ENCODE measurements around the gene IRF6.
"Not testable (repeated sequence)": the region's sequence is repeated elsewhere in the genome, so short reads cannot be mapped to it uniquely, and the experiment has no call there.

IRF6 gene

DNA sequence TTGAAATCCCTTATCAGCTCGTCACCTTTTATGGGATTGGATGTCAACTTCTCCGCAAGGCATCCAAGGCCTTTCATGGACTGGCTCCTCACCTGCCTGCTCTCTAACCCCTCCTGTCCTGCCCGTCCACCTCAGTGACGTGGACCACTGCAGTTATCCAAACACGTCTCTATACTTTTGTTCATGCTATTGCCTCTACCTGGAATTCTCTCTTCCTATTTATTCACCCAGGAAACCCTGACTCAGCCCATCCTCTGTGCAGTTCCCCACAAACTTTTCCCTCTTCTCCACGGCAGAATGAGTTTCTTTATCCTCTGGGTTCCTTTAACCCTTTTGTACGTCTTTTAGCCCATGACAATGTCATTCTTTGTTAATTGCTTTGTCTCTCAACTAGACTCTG, 16.8 kb upstream of the IRF6 start:
- DNase-seq: no peak

DNA sequence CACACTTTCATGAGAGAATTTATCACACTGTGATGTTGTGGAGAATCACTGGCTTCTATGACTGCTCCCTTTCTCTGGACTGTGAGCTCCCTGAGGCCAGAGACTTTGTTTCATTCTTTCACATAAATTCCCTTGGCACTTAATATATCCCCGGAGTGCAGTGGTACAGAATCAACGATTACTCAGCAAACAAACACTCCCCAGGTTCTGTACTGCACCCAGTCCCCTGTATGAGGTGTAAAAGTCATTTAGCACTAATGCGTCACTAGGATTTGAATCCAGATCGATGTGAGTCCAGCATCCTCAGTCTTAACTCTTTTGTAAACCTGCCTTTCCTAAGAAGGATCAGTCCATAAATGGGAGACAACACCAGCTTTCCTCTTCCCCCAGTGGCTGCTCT, 15.0 kb upstream of the IRF6 start:
- no peak for DNase-seq

DNA sequence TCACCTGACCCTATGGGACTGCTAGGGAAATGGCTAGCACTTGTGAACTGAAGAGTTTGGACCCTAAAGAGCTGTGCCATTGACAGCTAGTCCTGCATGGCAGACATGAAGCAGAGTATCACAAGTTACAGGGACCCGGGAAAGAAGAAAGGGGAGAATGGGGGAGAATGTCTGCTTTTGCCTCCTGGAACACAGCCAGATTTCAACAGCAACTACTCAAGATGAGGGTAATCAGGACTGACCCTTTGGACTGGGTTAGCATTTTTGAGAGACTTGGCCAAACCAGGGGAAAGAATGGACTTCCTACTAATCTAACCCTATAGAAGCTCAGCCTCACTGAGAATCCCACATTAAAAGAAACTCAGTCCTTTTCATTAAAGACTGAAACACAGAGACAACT, 13.1 kb upstream of the IRF6 start:
- DNase-seq: no peak

DNA sequence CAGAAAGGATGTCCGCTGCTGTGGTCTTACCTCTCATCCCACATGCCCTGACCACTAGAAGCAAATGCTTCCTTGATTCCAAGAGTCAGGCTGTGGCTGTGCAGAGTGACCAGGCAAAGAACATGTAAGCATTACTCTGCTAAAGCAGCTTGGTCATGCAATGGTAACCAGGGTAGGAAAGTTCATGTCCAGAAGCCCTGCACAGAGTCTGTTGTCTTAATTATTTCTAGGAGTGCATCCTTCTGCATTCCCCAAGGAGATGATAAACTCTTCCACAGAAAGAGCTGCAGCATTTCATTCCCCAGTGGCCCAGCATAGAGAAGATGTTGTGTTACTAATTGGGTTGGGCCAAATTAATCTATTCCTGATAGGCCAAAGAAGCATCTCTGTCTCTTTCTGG, 11.7 kb upstream of the IRF6 start:
- DNase-seq: no peak

DNA sequence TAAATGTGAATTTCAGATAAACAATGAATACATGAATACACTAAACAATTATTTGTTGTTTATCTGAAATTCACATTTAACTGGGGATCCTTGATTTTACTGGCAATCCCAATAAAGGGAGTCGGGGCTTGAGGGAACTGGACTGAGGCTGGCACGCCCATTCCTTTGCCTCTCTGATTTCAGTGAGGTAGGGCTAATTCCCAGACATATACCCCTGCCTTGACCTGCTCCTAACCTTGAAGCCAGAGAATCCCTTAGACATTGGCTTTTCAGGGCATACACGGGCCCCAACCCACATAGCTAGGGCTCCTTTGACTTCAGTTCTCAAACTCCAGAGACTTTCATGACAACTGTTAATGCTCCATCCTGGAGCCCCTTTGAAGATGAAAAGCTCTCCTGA, 11.0 kb upstream of the IRF6 start:
- DNase-seq: no peak

DNA sequence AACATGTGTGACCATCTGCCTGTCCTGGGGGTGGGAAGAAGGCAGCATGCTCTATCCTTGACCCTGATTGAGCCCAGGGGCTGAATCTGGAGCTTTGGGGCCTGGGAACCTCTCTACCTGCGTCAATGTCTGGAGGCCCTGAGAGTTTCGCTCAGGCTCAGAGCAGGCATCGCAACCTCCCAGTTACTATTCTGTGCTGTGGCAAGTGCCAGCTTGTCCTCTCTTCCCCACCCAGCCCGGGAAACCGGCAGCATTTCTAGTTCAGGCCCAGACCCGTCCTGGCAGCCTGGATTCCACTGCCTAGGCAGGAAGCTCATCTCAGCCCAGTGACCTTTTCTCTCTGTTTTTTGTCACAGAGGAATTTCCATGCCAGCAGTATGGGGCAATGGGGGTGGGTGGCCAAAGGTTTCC, 10.0 kb upstream of the IRF6 start:
- DNase-seq: no peak

DNA sequence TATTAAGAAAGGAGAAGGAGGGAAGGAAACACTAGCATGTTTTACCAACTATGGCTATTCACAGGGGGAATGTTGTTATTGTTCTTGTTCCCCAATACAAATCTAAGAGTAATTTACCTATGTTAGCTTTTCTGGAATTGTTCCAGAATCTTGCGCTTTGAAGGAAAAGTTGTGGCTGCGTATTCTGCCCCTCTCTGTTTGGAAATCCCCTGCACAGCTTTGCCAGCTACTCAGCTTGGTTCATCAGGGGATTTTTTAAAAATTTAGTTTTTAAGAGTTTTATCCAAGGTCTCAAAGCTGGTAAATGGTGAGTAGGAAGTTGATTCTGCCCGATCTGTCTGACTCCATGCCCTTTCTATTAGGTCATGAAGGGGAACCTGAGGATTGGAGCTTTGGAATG, 9.5 kb upstream of the IRF6 start:
- no peak for DNase-seq

DNA sequence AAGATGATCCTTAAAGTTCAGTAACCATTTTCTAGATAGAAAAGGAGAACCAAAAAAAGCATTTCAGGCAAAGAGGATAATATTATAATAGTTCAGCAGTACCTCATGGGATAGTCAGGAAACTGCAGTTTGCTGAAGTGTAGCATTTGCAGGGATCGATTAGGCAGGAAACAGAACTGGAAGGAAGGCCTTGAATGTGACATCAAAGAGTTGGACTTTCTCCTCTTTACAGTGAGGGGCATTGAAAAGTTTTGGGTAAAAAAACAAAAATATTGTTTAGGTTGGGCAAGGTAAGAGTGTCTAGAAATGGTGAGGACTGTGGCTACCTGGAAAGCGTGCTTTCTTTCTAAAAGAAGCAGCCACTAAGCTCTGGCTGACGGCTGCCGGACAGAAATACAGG, 8.0 kb upstream of the IRF6 start:
- no peak for DNase-seq

DNA sequence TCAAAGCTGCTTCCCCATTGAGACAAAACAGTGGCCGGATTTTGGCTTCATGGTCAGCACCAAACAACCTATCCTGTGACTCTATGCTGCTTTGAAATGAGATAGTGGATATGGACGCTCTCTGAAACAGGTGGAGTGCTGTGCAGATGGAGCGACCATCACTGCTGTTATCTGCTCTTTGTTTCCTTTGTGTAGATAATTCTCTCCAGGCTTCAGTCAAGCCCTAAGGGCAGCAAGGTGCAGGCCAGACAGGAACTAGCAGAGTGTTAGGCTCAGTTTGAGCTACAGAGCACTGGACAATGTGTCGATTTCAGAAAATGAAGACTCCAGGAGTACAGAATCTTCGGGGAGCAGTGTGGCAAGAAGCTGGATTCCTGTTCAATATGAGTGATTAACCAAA, 4.8 kb upstream of the IRF6 start:
- no peak for DNase-seq

DNA sequence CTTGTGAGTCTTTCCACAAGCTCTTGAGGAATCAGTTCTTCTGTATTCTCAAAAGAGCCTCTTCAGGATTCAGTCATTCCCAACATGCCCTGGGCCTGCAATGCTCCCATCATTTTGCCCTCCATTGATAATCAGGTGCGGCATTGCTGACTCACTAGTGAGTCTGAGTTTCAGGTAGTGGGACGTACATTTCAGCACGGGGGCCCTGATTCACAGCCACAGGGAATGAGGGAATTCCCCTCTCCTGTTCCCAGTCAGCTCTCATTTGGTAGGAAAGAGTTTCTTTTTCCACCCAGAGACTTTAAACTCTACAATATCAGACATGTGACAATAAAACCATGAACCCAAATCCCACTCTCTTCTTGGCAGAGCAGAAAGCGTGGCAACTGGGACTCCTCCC, 3.7 kb upstream of the IRF6 start:
- no peak for DNase-seq

DNA sequence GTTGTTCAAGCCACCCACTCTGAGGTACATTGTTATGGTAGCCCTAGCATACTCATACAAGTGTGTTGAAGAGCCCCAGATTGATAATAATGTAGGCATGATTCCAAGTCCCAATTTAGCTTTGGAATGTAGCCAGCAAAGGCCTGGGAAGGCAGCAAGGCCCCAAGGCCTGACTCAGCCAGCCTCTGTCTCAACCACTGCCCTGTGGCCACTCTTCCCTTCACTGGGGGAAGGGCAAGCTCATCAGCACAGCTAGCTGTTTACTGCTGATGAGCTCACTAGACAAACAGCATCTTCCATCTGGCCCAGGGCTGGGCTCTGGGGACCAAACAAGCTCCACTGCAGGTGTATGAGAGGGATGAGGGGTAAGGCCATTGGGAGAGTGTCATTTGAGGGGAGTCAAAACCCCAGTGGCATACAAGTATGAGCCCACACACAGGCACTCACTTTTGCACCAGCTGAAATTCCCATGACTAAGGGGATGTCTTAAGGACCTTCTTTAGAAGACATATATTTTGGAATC, 2.2 kb upstream of the IRF6 start:
- peak; percentile 75 for DNase-seq

DNA sequence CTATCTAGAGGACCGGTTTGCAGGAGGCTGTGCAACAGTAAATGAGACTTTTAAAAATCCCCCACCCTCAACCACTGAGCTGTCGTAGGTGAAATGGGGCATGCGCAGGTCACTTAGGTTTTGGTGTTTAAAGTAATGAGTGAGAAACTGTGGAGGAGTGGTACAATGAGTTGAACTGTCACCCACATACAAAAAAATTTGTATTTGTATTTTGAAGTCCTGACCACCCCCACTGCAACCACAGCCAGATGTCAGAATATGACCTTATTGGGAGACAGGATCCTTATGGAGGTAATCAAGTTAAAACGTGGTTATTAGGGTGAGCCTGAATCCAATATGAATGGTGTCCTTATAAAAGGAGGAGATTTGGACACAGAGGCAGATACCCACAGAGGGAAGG, 1.6 kb upstream of the IRF6 start:
- DNase-seq: no peak

DNA sequence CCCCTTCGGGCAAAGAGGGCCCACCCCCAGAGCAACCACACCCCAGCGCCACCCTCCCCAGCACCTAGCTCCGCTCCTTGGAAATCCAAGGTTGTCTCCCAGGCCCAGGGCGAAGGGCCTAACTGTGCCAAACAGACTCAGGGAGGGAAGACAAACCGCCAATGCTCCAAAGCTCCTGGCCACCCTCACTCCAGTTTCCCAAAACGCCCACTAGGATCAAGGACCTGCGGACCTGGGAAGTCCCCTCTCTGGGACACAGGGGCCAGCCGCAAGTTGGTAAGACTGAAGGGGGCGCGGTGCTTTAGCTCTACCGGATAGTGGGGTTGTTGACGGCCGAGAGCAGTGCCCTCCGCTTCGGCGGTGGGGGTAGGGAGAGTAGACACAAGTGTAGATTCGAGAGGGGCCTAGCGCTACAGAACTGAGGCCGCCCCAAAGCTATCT, 581 bp downstream of the IRF6 start:
- no peak for DNase-seq

DNA sequence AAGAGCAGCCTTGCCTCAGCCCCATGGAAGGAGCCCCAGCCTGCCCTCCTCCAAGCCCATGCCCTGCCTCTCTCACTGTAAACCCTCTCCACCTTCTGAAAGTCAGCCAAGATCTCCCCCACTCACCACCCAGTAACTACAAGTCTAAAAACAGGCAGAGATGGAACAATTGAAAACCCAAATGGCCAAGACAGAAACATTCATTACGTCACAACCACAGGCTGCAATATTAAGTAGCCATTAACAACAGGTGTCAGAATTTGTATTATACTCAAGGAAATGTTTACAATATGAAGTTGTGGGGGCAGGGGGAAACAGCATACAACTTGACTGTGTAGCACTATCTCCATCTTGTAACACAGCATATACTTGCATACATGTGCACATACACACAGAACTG, 2.4 kb downstream of the IRF6 start:
- no peak for DNase-seq

DNA sequence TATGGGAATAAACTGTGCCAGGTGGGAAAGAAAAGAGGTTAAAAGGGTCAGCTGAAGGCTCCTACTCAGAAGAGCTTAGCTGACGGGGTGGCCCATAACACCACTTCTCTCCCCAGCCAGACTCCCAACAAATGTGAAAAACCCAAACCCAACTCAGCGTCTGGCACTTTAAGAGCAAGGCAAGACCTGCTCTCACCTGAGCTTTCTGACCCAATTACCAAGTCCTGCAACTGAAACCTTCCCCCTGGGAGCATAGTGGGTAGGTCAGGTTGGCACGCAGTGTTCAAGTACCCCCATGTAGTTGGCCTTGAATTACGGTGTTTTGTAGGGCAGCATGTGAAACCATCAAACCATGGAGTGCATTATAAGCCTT, 3.2 kb downstream of the IRF6 start:
- no peak for DNase-seq

DNA sequence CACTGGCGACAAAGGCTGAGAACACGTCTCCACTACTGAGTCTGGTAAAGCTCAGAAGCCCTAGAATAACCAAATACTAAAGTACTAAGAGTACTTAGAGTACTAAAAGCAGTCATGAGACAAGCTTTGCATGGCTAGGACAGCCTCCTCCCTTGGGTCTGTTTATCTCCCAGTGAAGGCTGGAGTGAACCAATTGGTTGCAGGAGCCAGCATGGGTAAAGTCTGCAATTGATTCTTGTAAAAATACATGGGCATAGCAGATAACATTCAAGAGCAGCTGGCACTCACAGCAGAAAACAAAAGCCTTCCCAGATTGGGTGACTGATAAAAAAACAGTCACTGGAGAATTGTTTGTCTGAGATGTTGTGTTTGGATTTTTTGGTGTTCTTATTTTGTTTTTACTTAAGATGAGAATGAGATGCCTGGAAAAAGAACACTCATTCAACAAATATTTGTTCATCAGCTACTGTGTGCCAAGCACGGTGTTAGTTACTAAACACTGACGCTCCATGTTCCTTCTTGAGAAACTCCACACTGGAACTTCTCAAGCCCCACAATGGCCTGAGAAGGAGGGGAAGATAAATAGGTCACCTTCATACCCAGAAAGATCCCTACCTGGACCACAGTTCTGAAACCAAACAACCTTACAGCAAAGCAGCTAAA, 3.7 kb downstream of the IRF6 start:
- no peak for DNase-seq

DNA sequence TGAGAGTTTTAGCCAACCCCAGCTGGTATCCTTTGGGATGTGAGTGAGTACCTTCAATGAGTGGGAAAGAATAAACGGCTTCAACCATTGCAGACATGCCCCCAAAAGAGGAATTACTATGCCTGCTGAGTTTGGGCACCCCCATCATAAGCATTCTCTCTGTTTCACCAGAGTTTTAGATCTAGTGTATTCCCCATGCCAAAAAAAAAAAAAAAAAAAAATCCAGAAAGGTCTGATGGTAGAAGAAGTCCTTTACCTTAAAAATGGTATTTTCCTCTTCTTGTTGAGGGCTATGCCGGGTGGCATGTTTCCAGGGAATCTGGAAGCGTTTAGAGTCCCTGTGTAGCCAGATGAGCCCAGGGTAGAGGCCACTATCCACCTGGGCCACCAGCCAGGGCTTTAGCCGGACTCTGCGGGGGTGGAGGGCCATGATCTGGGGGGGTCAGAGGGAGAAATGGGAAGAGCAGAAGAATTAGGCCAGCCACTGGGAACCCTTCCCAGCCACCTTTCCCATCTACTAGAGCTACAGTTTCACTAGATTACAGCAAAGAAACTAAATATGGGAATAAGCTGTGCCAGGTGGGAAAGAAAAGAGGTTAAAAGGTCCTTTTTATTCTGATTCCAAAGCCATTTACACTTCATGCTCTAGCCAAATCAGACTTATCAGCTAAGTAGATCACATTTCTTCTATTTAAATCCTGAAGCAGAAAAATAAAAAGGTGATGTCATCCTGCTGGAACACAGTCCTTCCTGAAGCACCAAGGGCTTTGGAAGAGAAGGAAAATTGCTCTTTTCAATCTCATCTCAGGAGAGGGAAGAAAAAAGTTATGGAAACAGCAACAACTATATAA, 4.7 kb downstream of the IRF6 start:
- no peak for DNase-seq

DNA sequence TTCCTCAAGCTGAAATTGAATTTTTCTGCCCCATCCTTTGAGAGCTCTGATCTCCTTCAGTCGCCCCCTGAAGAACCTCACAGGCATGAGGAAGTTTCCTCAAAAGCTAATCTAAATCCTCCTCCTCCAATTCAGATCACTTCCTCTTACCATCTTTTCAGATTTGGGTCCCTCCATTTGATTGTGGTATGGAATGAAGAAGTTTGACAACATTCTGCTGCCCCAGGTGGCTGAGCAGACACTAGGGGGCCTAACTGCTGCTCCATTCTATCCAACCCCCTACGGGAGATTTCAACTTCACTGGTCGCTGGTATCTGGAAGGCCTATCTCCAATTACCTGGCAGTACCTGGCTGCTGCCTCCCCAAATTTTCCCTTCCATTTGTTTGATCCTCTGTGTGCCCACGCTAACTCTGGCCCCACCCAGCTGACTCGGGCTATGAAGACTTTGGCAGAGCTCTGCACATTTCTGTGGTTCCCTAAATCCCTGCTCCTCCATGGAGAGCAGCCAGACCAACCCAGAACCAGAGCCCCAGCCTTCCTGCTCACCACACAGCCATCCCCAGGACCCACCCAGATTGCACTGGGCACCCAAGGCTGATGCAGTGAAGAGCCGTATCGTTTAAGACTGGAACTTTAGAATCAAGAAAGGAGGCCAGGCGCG, 7.8 kb downstream of the IRF6 start:
- DNase-seq: no peak

DNA sequence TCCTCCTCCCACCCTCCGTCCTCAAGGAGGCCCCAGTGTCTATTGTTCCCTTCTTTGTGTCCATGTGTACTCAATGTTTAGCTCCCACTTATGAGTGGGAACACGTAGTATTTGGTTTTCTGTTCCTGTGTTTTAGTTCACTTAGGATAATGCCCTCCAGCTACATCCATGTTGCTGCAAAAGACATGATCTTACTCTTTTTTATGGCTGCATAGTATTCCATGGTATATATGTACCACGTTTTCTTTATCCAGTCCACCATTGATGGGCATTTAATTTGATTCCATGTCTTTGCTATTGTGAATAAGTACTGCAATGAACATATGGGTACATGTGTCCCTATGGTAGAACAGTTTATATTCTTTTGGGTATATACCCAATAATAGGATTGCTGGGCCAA, 12.2 kb downstream of the IRF6 start:
- not testable (repeated sequence) for DNase-seq

DNA sequence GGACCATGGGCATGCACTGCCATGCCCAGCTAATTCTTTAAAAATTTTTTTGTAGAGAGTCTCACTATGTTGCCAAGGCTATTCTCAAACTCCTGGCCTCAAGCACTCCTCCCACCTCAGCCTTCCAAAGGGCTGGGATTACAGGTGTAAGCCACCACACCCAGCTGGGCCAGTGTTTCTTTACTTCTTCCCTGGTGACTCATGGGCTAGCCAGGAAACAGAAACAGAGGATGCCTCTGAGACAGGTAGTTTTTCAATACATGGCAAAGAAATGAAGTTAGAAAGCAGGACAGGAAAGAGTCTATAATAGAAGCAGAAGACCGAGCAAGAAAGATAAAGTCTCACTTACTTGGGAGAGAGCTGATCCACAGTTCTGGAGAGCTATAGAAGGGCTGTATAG, 14.0 kb downstream of the IRF6 start:
- no peak for DNase-seq

DNA sequence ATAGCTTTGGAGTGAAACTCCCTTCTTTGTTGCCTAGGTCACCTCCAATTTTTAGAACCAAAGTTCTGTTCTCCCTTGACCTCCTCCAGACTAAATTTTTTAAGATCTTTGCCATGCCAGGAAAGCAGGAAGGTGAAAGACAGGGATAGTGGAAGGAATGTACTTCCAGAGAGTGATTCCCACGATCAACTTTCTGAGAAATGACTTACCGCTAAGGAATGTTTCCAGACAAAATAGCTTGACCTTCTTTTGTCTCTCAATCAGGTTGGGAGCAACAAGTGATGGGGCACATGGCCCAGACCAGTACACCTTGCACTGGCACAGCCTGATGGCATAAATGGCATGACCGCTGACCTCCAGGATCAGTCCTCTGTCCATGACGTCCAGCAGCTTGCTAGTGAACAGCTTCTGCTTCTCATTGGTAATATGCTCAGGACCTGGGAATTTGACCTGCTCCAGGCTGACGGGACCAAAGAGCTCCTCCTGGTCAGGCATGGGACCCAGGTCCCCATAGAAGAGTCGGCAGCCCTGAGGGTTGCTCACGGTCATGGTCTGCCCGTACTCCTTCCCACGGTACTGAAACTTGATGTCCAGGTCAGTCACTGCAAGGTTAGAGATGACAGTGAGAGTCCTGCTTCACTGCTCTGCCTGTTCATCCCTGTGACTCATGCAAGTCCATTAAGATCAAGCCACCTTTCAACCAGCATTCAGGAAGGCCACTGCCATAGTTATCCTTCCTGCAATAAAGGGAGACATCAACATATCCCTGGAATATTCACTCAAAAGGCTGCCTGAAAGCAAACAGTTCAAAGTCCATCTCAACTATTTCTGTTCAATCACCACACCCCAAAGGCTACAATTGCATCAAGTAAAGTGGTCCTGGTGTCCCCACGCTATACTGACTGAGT, 15.4 kb downstream of the IRF6 start:
- DNase-seq: peak; percentile 15

DNA sequence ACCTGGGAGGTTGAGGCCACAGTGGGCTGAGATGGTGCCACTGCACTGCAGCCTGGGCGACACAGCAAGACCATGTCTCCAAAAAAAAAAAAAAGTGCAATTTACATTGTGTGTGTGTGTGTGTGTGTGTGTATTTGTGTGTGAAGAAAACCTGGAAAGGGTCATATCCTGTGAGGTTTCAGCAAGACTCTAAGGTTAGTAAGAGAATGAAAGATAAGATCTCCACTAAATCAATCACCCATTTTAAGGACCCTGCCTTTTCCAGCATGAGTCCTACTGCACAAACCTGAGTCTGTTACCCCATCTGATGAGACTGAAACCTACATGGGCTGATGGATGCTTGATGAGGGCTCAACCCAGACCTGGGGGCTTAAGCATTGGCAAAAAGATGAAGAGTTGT, 16.7 kb downstream of the IRF6 start:
- DNase-seq: no peak

DNA sequence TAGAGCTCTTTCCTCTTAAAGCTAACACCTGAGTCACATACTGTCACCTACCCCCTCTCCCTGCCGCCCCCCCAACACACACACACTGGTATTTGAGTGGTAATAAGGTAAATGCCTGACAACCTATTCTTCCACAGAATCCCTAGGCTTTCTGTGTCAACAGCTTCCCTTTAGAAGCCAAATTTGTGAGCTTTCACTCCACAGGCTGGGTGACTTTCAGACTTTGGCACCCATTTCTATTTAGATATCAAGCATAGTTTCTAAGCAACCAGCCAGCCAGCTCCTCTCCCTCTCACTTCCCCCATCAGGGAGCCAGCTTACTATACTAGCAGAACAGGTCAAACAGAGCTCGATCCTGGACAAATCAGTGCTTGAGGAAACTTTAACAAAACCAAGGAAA, 18.4 kb downstream of the IRF6 start:
- no peak for DNase-seq
